ENCODE data around the gene OTOP3. TPM values are rescaled to one million over a fixed set of nuclear protein-coding genes. Genes with fewer than 3 reads are reported as not detected.
A peak's percentile ranks its signal among the peaks of the same experiment; 100 is the strongest.

OTOP3 gene, protein sequence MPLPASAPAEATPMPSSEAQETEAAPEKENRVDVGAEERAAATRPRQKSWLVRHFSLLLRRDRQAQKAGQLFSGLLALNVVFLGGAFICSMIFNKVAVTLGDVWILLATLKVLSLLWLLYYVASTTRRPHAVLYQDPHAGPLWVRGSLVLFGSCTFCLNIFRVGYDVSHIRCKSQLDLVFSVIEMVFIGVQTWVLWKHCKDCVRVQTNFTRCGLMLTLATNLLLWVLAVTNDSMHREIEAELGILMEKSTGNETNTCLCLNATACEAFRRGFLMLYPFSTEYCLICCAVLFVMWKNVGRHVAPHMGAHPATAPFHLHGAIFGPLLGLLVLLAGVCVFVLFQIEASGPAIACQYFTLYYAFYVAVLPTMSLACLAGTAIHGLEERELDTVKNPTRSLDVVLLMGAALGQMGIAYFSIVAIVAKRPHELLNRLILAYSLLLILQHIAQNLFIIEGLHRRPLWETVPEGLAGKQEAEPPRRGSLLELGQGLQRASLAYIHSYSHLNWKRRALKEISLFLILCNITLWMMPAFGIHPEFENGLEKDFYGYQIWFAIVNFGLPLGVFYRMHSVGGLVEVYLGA
- not detected for total RNA-seq

DNA sequence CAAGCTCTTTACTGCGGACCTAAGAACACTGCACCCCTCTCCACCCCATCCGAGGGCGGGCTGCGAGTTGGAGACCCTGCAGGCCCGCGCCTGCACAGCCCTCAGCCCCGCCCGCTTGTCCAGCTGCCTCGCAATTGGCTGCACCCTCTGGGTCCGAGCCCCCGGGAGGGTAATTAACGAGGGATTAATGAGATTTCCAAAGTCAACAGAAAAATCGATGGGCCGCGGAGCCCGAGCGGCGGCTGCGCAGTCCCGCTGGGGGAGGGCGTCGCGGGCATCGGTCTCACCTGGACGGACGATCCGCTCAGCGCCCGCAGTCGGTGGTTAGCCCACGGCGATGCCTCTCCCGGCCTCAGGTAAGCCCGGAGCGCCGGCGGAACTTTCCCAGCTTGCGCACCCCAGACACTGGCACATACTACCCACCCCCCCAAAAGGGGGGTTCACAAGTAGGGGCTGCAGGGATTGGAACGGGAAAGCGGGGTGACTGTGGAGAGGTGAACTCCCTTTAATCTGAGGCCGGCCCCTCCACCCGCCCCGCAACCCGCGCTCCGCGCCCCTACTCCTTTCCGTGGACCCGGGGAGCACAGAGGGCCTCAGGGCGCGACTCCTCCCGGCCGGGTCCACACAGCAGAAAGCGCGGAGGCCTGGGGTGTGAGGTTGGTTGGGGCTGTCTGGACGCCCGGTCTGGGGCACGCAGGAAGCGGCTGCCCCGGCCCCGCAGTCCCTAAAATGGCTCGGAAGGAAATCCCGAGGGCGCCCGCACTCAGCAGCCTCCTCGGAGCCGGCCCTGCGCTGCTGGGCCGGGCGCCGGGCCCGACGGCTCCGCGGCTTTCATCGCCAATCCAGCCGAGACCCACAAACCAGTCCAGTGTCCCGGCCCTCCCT lies at the start of gene OTOP3:
Gene OTOP3, plus strand, starts transcription at position 314 of the 885 bp plus-strand sequence. Its CDS starts 24 bp downstream, at position 338.
- Mint-ChIP-seq H3K36me3 (ENCODE audit: low read depth) (no peaks in the 10 kb centered on the region), H3K4me1 (peaks cover 2% of the 10 kb centered on the region), H3K9me3 (no peaks in the 10 kb centered on the region), H3K27me3 (peaks cover 73% of the 10 kb centered on the region), H3K27ac (no peak within 1 kb of the TSS), H3K4me3 (no peak within 1 kb of the TSS)
- POLR2A ChIA-PET = no interaction called here
- DNase-seq = no peak
- CTCF ChIA-PET = no interaction called here

DNA sequence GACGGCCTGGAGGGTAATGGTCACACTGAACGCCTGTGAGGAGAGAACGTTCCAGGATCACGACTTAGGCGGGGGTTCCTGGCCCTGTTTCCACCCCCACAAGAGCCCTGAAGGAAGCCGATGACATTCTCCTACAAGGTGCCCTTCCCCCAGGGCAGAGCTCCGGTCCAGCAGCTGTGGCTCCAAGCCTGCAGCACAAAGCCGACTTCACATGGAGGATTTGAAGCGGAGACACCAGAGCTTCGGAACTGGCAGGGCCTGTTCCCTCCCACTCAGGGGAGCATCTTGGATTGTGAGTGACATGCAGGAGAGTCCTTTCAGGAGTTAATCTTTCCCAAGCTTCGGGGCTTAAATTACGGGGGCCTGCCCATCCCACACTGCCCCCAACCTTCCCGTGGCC lies 47.2 kb upstream of the OTOP3 start:
- Mint-ChIP-seq H3K4me1 (peaks cover 2% of the 10 kb centered on the region), H3K36me3 (ENCODE audit: low read depth) (no peaks in the 10 kb centered on the region), H3K27ac (no peak overlapping the region), H3K27me3 (peaks cover 23% of the 10 kb centered on the region), H3K9me3 (no peaks in the 10 kb centered on the region), H3K4me3 (no peak overlapping the region)
- DNase-seq = no peak
- POLR2A ChIA-PET = no interaction called here
- CTCF ChIA-PET = no interaction called here

DNA sequence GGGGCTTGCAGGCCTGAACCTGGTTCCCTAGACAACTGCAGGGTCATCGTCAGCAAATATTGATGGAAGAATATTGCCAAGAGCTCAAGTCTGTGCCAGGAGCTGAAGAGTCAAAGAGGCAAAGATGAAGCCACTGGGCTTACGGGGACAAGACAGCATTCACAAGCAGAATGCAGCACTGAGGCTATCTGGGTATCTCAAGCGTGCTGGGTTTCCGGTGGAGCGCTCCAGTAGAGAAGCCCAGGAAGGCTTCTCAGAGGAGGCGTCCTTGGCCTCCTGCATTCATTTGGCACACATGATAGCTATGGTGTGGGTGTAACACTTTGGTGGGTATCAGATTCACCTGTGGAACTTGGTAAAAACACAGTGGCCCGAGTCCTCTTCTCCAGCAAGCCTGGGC lies 45.1 kb upstream of the OTOP3 start:
- H3K4me3 Mint-ChIP-seq = no peak overlapping the region
- H3K27ac Mint-ChIP-seq = no peak overlapping the region
- CTCF ChIA-PET = interaction anchor here (1.0 kb wide), 1 partner anchor 9 kb away, joined by 3 read pairs; no protein-coding TSS in a partner anchor
- H3K9me3 Mint-ChIP-seq = no peaks in the 10 kb centered on the region
- no peak for DNase-seq
- H3K4me1 Mint-ChIP-seq = peaks cover 5% of the 10 kb centered on the region
- no peaks in the 10 kb centered on the region for H3K36me3 Mint-ChIP-seq (ENCODE audit: low read depth)
- POLR2A ChIA-PET = no interaction called here
- peaks cover 38% of the 10 kb centered on the region for H3K27me3 Mint-ChIP-seq

DNA sequence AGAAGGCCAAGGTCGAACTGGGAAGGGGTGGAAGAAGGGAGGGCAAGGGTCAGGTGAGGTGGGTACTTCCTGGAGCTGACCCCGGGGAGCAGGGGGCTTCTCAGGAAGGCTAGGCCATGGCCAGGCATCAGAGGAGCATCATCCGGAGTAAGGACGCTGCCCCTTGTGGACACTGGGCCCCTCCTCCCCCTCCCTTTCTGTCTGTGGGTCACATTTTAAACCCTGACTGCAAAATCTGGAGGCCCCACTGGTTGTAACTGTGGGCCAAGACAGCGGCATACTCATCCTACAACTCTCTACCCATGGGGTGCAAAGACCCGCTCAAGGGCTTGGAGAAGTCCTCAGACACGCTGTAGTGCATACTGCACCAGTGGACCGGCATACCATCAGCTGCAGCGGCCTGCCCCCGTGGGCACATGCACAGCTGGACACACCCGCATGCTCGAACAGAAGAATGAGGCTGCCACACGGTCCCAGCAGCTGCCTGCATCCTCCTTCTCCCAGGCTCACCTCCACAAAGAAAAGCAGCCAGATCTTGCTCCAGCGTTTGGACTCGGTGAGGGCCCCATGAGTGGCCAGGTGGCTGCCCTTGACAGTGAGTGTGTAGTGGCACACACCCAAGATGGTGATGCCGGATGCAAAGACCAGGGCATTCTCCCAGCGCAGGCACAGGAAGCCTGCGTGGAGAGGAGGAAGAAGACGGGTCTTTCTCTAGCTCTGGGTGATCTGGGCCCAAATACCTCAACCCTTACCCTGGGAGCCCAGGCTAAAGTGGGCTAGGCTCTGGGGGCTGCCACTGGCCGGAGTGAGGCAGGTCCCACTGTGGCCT lies 43.5 kb upstream of the OTOP3 start:
- no peak for DNase-seq
- H3K4me1 Mint-ChIP-seq = peaks cover 5% of the 10 kb centered on the region
- H3K36me3 Mint-ChIP-seq (ENCODE audit: low read depth) = no peaks in the 10 kb centered on the region
- H3K27ac Mint-ChIP-seq = no peak overlapping the region
- no peaks in the 10 kb centered on the region for H3K9me3 Mint-ChIP-seq
- POLR2A ChIA-PET = no interaction called here
- CTCF ChIA-PET = no interaction called here
- H3K4me3 Mint-ChIP-seq = no peak overlapping the region
- peaks cover 46% of the 10 kb centered on the region for H3K27me3 Mint-ChIP-seq

DNA sequence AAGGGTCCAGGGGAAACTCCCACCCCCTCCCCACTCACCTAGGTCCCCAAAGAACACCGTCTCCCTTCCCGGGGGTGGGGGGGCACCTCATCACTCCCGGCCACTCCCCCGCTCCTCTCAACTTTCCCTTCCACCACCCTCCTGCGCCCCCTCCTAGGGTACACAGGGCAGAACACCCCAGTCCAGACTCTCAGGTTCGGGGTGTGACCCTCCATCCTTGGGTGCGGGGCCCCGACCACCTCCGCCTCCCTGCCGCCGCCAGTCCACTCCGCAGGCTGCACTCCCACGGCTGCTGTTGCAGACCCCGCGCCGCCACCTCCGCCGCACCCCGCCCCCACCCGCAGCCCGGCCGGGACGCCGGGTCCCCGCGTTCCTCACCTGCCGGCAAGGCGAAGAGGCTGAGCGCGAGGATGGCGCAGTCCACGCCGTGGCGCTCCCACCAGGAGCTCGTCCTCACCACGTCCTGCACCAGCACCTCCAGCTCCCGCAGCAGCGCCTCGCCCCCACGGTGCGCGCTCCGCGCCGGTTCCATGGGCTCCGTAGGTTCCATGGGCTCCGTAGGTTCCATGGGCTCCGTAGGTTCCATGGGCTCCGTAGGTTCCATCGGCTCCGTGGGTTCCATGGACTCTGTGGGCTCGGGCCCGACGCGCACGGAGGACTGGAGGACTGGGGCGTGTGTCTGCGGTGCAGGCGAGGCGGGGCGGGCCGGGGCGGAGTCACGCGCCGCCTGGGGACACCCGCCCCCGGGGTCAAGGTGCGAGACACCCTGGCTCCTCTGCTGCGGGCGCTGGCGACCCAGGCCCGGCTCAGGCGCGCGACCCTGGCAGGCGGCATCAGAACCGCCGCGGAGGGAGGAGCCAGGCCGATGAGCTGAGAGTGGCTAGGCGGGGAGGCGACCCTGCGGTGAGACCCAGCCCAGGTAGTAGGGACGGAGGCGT lies 42.5 kb upstream of the OTOP3 start, which contains the start of gene FADS6:
Gene FADS6, minus strand, starts transcription at position 660 of the 938 bp plus-strand sequence. Its CDS starts 38 bp downstream, at position 622.
- H3K27ac Mint-ChIP-seq = no peak within 1 kb of the TSS
- H3K9me3 Mint-ChIP-seq = no peaks in the 10 kb centered on the region
- CTCF ChIA-PET = interaction anchor here (1.2 to 1.6 kb wide), 3 partner anchors 20 to 66 kb away, joined by 3 to 4 read pairs (median 3); partner anchors contain the start of gene OTOP2
- peaks cover 5% of the 10 kb centered on the region for H3K4me1 Mint-ChIP-seq
- H3K36me3 Mint-ChIP-seq (ENCODE audit: low read depth) = no peaks in the 10 kb centered on the region
- POLR2A ChIA-PET = no interaction called here
- DNase-seq = no peak
- peak within 1 kb of the TSS; percentile 40 for H3K4me3 Mint-ChIP-seq
- peaks cover 50% of the 10 kb centered on the region for H3K27me3 Mint-ChIP-seq

DNA sequence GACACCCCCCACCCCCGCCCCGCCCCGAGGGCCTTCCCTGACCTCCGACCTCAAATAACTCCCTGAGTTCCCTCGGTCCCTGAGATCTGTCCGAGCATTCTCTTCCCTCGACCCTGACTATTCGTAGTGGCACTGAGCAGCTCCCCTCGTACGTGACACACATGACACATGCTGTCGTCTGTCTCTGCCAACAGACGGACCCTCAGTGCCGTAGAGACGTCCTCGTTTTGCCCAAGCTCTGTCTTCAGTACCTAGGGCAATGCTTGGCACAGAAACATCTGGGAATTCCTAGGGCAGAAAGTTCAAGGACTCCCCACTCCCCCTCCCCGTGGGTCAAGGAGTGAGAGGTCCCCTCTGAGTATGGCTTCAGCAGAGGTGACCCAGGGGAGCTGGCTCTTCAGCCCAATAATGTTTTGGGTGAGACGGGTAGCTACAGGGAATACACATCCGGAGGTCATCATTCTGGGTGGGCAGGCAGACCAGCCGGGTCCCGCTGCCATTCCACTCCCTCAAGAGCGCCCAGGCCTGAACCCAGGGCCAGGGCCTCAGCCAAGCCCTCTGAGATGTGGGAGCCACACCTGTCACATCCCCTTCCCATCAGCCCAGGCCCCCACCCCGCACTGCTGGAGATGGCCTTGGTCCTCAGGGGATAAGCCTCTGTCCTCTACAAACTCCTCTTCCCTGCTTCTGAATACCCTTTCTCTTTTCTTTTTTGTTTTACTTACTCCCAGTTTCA lies 41.6 kb upstream of the OTOP3 start:
- Mint-ChIP-seq H3K4me3 (peak overlapping the region; percentile 40), H3K27ac (no peak overlapping the region), H3K9me3 (no peaks in the 10 kb centered on the region), H3K4me1 (peaks cover 5% of the 10 kb centered on the region), H3K36me3 (ENCODE audit: low read depth) (no peaks in the 10 kb centered on the region), H3K27me3 (peaks cover 50% of the 10 kb centered on the region)
- ChIA-PET CTCF (interaction anchor here (1.2 to 1.6 kb wide), 3 partner anchors 19 to 65 kb away, joined by 3 to 4 read pairs (median 3); partner anchors contain the start of gene OTOP2), POLR2A (no interaction called here)
- no peak for DNase-seq

DNA sequence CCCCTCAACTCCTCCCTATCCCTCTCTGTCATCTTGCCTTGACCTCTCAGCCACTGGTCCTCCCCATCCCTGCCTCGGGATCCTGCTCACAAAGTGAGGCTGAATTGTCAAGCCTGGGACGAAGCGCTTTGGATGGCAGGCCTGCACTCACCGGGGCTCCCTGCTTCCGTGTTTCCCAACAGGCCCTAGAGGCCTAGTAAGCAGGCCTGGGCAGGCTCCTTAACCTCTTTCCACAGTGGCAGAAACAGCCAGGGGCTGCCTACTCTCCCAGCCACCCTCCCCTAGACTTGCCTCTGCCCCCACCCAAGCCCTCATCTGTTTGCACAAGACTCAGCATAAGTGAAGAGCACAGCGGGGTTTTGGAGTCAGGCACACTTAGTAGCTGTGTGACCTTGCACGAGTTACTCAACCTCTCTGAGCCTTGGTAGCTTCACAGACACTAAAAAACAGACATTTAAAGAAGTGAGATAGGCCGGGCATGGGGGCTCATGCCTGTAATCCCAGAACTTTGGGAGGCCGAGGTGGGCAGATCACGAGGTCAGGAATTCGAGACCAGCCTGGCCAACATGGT lies 37.2 kb upstream of the OTOP3 start:
- no peak overlapping the region for H3K27ac Mint-ChIP-seq
- ChIA-PET POLR2A (no interaction called here), CTCF (no interaction called here)

DNA sequence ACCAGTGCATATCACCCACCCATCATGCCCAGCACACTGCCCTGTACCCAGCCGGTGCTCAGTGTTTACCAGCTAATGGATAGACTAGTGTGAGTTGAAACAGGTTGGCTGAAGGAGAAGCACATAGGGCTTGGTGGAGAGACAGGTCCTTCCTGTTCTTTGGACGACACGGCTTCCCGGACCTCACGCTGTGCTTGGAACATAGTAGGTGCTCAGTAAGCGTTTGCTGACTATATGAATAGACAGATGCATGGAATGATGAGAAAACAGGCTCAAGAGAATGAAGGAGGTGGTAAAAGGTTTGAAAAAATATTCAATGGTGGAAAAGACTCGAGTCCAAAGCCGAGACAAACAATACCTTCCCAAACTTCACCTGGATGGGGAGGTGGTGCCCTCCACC lies 35.5 kb upstream of the OTOP3 start:
- no peak for DNase-seq
- no peaks in the 10 kb centered on the region for H3K36me3 Mint-ChIP-seq (ENCODE audit: low read depth)
- POLR2A ChIA-PET = no interaction called here
- CTCF ChIA-PET = no interaction called here
- H3K4me3 Mint-ChIP-seq = no peak overlapping the region
- no peak overlapping the region for H3K27ac Mint-ChIP-seq
- peaks cover 30% of the 10 kb centered on the region for H3K27me3 Mint-ChIP-seq
- no peaks in the 10 kb centered on the region for H3K4me1 Mint-ChIP-seq
- H3K9me3 Mint-ChIP-seq = no peaks in the 10 kb centered on the region

More for the DNA sequence above, 37.2 kb upstream of the OTOP3 start:
- DNase-seq = no peak
- Mint-ChIP-seq H3K9me3 (no peaks in the 10 kb centered on the region), H3K4me3 (no peak overlapping the region), H3K36me3 (ENCODE audit: low read depth) (no peaks in the 10 kb centered on the region), H3K4me1 (peaks cover 3% of the 10 kb centered on the region), H3K27me3 (peaks cover 36% of the 10 kb centered on the region)

DNA sequence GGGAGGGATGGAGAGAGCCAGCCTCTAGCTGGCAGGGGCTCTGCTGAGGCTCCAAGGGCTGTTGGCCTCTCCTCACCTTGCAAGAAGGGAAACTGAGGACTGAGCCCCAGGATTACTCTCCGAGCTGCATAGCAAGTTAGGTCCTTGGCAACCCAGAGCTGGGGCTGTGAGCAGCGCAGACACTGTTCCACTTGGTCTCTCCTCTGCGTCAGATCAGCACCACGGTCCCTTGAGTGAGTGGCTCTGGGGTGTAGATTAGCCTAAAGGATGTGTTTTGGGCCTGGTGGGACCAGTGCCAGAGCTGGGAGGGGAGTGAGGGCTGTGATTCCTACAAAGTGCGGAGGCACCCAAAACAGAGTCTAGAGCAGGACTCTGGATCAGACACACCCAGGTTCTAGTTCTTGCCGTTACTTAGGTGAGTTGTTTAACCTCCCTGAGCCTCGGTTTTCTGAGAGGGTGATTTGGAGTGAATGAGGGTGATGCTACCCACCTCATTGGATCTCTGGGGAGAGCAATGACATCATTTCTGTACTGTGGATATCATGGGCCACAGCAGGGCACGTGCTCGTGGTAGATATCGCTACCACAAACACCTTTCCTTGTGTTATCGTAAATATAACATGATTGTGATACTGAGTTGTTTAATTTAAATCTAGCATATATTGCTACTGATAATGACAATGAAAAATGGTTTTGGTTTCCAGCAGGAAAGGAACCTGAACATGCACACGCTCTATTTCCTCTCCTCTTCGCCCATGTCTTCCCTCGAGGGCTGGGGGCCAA lies 34.2 kb upstream of the OTOP3 start:
- ChIA-PET POLR2A (no interaction called here), CTCF (interaction anchor here (0.7 to 1.5 kb wide), 2 partner anchors 57 to 60 kb away, joined by 3 to 5 read pairs; no protein-coding TSS in a partner anchor)
- Mint-ChIP-seq H3K9me3 (no peaks in the 10 kb centered on the region), H3K36me3 (ENCODE audit: low read depth) (no peaks in the 10 kb centered on the region), H3K4me3 (no peak overlapping the region), H3K27me3 (peaks cover 19% of the 10 kb centered on the region), H3K4me1 (peaks cover 2% of the 10 kb centered on the region), H3K27ac (no peak overlapping the region)
- no peak for DNase-seq

DNA sequence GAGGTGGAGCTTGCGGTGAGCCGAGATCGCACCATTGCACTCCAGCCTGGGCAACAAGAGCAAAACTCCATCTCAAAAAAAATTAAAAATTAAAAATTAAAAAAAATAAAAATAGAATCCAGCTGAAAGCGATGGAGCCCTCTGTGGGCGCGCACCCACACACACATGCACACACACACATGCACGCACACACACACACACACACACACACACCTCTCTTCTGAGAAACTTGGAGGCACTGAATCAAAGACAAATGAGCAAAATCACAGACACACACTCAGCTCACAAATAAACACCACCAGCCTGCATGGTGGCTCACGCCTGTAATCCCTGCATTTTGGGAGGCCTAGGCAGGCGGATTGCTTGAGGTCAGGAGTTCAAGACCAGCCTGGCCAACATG lies 32.7 kb upstream of the OTOP3 start:
- no peak overlapping the region for H3K4me3 Mint-ChIP-seq

More for the DNA sequence above, 32.7 kb upstream of the OTOP3 start:
- no peak for DNase-seq
- ChIA-PET CTCF (interaction anchor here (1.5 kb wide), 1 partner anchor 59 kb away, joined by 5 read pairs; no protein-coding TSS in a partner anchor), POLR2A (no interaction called here)
- no peaks in the 10 kb centered on the region for H3K9me3 Mint-ChIP-seq
- peaks cover 2% of the 10 kb centered on the region for H3K4me1 Mint-ChIP-seq
- no peak overlapping the region for H3K27ac Mint-ChIP-seq
- H3K36me3 Mint-ChIP-seq (ENCODE audit: low read depth) = no peaks in the 10 kb centered on the region
- peaks cover 12% of the 10 kb centered on the region for H3K27me3 Mint-ChIP-seq

All from activated CD4-positive, alpha-beta T cell treated with anti-CD3 and anti-CD28 coated beads, Interleukin-2, amount 10 ng/mL, durations not matched to agents 7 days and 5 days (primary cell).